ENCODE measurements around the gene NDNF. TPM values are rescaled to one million over a fixed set of nuclear protein-coding genes. Genes with fewer than 3 reads are reported as not detected.
A peak's percentile ranks its signal among the peaks of the same experiment; 100 is the strongest.

NDNF gene
- total RNA-seq, 1 donor from 2014 or later = 201 TPM

GRCh38 chr4:121070274-121070673 is 2.1 kb downstream of the NDNF start:
- DNase-seq (no peak), ATAC-seq (no peak)
- intact Hi-C loops (cut with DNase I) = no loop called here
- no peaks in the 10 kb centered on the region for H3K36me3 ChIP-seq
- no peaks in the 10 kb centered on the region for H3K9me3 ChIP-seq
- H3K4me1 ChIP-seq = peaks cover 8% of the 10 kb centered on the region
- H3K4me3 ChIP-seq = peak overlapping the region; percentile 70
- peaks cover 15% of the 10 kb centered on the region for H3K27me3 ChIP-seq
- no peak for TF ChIP-seq CTCF (IDR thresholded peaks at IDR 0.05)
- H3K27ac ChIP-seq = peak overlapping the region; percentile 84

GRCh38 chr4:121069430-121069829 is 2.9 kb downstream of the NDNF start:
- Histone ChIP-seq H3K4me1 (peaks cover 8% of the 10 kb centered on the region), H3K9me3 (no peaks in the 10 kb centered on the region), H3K27ac (peak overlapping the region; percentile 84), H3K36me3 (no peaks in the 10 kb centered on the region), H3K4me3 (peak overlapping the region; percentile 70), H3K27me3 (peaks cover 15% of the 10 kb centered on the region)
- DNase-seq (no peak), ATAC-seq (no peak)
- intact Hi-C loops (cut with DNase I) = no loop called here
- no peak for TF ChIP-seq CTCF (IDR thresholded peaks at IDR 0.05)

- intact Hi-C loops (cut with DNase I) = no loop called here
- no peak for DNase-seq
- H3K4me1 ChIP-seq = peaks cover 19% of the 10 kb centered on the region
- no peak overlapping the region for H3K4me3 ChIP-seq
- H3K9me3 ChIP-seq = no peaks in the 10 kb centered on the region
- TF ChIP-seq CTCF (IDR thresholded peaks at IDR 0.05) = no peak
- no peaks in the 10 kb centered on the region for H3K36me3 ChIP-seq
- H3K27me3 ChIP-seq = no peaks in the 10 kb centered on the region
- peak overlapping the region; percentile 12 for H3K27ac ChIP-seq
- ATAC-seq = no peak
Measured at GRCh38 chr4:121064482-121064881, 7.9 kb downstream of the NDNF start.

GRCh38 chr4:121062521-121062920 is 9.8 kb downstream of the NDNF start:
- Histone ChIP-seq H3K4me3 (peak overlapping the region; percentile 17), H3K27me3 (no peaks in the 10 kb centered on the region), H3K4me1 (peaks cover 26% of the 10 kb centered on the region), H3K36me3 (no peaks in the 10 kb centered on the region), H3K9me3 (no peaks in the 10 kb centered on the region), H3K27ac (peak overlapping the region; percentile 53)
- intact Hi-C loops (cut with DNase I) = no loop called here
- DNase-seq = no peak
- no peak for TF ChIP-seq CTCF (IDR thresholded peaks at IDR 0.05)
- ATAC-seq = peak; percentile 36

- TF ChIP-seq CTCF (IDR thresholded peaks at IDR 0.05) = no peak
- DNase-seq (no peak), ATAC-seq (no peak)
- H3K27me3 ChIP-seq = no peaks in the 10 kb centered on the region
- H3K4me3 ChIP-seq = no peak overlapping the region
- H3K27ac ChIP-seq = peak overlapping the region; percentile 53
- peaks cover 26% of the 10 kb centered on the region for H3K4me1 ChIP-seq
- intact Hi-C loops (cut with DNase I) = no loop called here
- H3K9me3 ChIP-seq = no peaks in the 10 kb centered on the region
- H3K36me3 ChIP-seq = no peaks in the 10 kb centered on the region
Measured at GRCh38 chr4:121061861-121062260, 10.5 kb downstream of the NDNF start.

GRCh38 chr4:121061215-121061614 is 11.1 kb downstream of the NDNF start:
- Histone ChIP-seq H3K36me3 (no peaks in the 10 kb centered on the region), H3K27ac (peak overlapping the region; percentile 53), H3K27me3 (no peaks in the 10 kb centered on the region), H3K4me1 (peaks cover 26% of the 10 kb centered on the region), H3K9me3 (no peaks in the 10 kb centered on the region), H3K4me3 (peak overlapping the region; percentile 12)
- DNase-seq (no peak), ATAC-seq (no peak)
- no peak for TF ChIP-seq CTCF (IDR thresholded peaks at IDR 0.05)
- intact Hi-C loops (cut with DNase I) = no loop called here
